Mesothelial cell of epicardium (in vitro differentiated cells): ENCODE measurements around the gene KRTAP22-1. TPM values are rescaled to one million over a fixed set of nuclear protein-coding genes. Genes with fewer than 3 reads are reported as not detected.

Source experiments
- DNase-seq, 2 experiments: peaks; one replicate each; pipeline ENCODE4 v3.0.0; 2021; ENCODE audit warnings: low spot score in 2 of 2; ENCODE audit not compliant: unreplicated experiment in 2 of 2
- H3K27ac Mint-ChIP-seq: 2 replicates; pipeline ENCODE4 v1.8.0; 2021; ENCODE audit warnings: mixed read lengths
- H3K27me3 Mint-ChIP-seq: 2 replicates; pipeline ENCODE4 v1.8.0; 2021; ENCODE audit warnings: low read depth, mixed read lengths
- H3K36me3 Mint-ChIP-seq: 2 replicates; pipeline ENCODE4 v1.8.0; 2021; ENCODE audit warnings: mixed read lengths
- H3K4me1 Mint-ChIP-seq: 2 replicates; pipeline ENCODE4 v1.8.0; 2021; ENCODE audit warnings: mixed read lengths
- H3K4me3 Mint-ChIP-seq: 2 replicates; pipeline ENCODE4 v1.8.0; 2021; ENCODE audit warnings: mild to moderate bottlenecking, moderate library complexity, mixed read lengths
- H3K9me3 Mint-ChIP-seq: 2 replicates; pipeline ENCODE4 v1.8.0; 2021; ENCODE audit warnings: mixed read lengths
- CTCF ChIP-seq: fragments of 200-600 bp; sonication (generic); IDR thresholded peaks from one replicate; pipeline ENCODE4 v1.5.0; 2021; ENCODE audit warnings: antibody characterized with exemption; ENCODE audit not compliant: unreplicated experiment
- total RNA-seq: library from RNA; stranded (reverse); gene quantifications from 3 replicates; pipeline ENCODE4 v1.2.1, GENCODE V29; 2021

Gene KRTAP22-1
- total RNA-seq, 1 donor from 2014 or later = not detected

- Mint-ChIP-seq H3K27ac (no peak within 1 kb of the TSS), H3K9me3 (peaks cover 64% of the 10 kb centered on the region), H3K36me3 (no peaks in the 10 kb centered on the region), H3K27me3 (no peaks in the 10 kb centered on the region), H3K4me1 (no peaks in the 10 kb centered on the region), H3K4me3 (no peak within 1 kb of the TSS)
- no peak for TF ChIP-seq CTCF
- no peak for DNase-seq
Observed at GRCh38 chr21:30642564-30642963, 41.7 kb downstream of the KRTAP22-1 start, which contains the start of gene KRTAP20-3. Gene KRTAP20-3, plus strand, starts transcription at chr21:30642864.

GRCh38 chr21:30646904-30647414 is 46.1 kb downstream of the KRTAP22-1 start:
- DNase-seq = no peak
- H3K27ac Mint-ChIP-seq = no peak overlapping the region
- no peaks in the 10 kb centered on the region for H3K4me1 Mint-ChIP-seq
- no peak overlapping the region for H3K4me3 Mint-ChIP-seq
- peaks cover 68% of the 10 kb centered on the region for H3K9me3 Mint-ChIP-seq
- TF ChIP-seq CTCF = no peak
- peaks cover 3% of the 10 kb centered on the region for H3K27me3 Mint-ChIP-seq
- no peaks in the 10 kb centered on the region for H3K36me3 Mint-ChIP-seq

Other genes starting within 250 kb of the KRTAP22-1 start
- not detected in 3 replicates for gene KRTAP13-2, start 228.8 kb upstream of the KRTAP22-1 start, total RNA-seq
- not detected in 3 replicates for gene KRTAP13-1, start 205.1 kb upstream of the KRTAP22-1 start, total RNA-seq
- gene KRTAP13-3, start 175.2 kb upstream of the KRTAP22-1 start, total RNA-seq = not detected in 3 replicates
- gene KRTAP13-4, start 170.9 kb upstream of the KRTAP22-1 start, total RNA-seq = not detected in 3 replicates
- gene KRTAP15-1, start 160.8 kb upstream of the KRTAP22-1 start, total RNA-seq = not detected in 3 replicates
- not detected in 3 replicates for gene KRTAP19-1, start 120.7 kb upstream of the KRTAP22-1 start, total RNA-seq
- gene KRTAP19-2, start 113.7 kb upstream of the KRTAP22-1 start, total RNA-seq = not detected in 3 replicates
- not detected in 3 replicates for gene KRTAP19-3, start 109.1 kb upstream of the KRTAP22-1 start, total RNA-seq
- not detected in 3 replicates for gene KRTAP19-4, start 103.9 kb upstream of the KRTAP22-1 start, total RNA-seq
- not detected in 3 replicates for gene KRTAP19-5, start 98.9 kb upstream of the KRTAP22-1 start, total RNA-seq
- gene KRTAP19-6, start 59.2 kb upstream of the KRTAP22-1 start, total RNA-seq = not detected in 3 replicates
- not detected in 3 replicates for gene KRTAP19-7, start 39.8 kb upstream of the KRTAP22-1 start, total RNA-seq
- gene KRTAP22-2, start 10.7 kb upstream of the KRTAP22-1 start, total RNA-seq = not detected in 3 replicates
- not detected in 3 replicates for gene KRTAP6-3, start 8.6 kb upstream of the KRTAP22-1 start, total RNA-seq
- not detected in 3 replicates for gene KRTAP6-2, start 2.2 kb upstream of the KRTAP22-1 start, total RNA-seq
- not detected in 3 replicates for gene KRTAP6-1, start 12.8 kb downstream of the KRTAP22-1 start, total RNA-seq
- not detected in 3 replicates for gene KRTAP20-1, start 15.3 kb downstream of the KRTAP22-1 start, total RNA-seq
- not detected in 3 replicates for gene KRTAP20-4, start 19.5 kb downstream of the KRTAP22-1 start, total RNA-seq
- not detected in 3 replicates for gene KRTAP20-2, start 34.1 kb downstream of the KRTAP22-1 start, total RNA-seq
- gene KRTAP20-3, start 41.8 kb downstream of the KRTAP22-1 start, total RNA-seq = not detected in 3 replicates
- gene KRTAP21-3, start 117.7 kb downstream of the KRTAP22-1 start, total RNA-seq = not detected in 3 replicates
- not detected in 3 replicates for gene KRTAP21-2, start 146.2 kb downstream of the KRTAP22-1 start, total RNA-seq
- not detected in 3 replicates for gene KRTAP21-1, start 154.3 kb downstream of the KRTAP22-1 start, total RNA-seq
- gene KRTAP8-1, start 212.2 kb downstream of the KRTAP22-1 start, total RNA-seq = not detected in 3 replicates
- not detected in 3 replicates for gene KRTAP7-1, start 228.7 kb downstream of the KRTAP22-1 start, total RNA-seq